ENCODE measurements around the gene PCDH9.

Gene PCDH9

GRCh38 chr13:66962953-66963352 lies 267.2 kb downstream of the PCDH9 start:
- no peak for DNase-seq

GRCh38 chr13:66958611-66959010 lies 271.5 kb downstream of the PCDH9 start:
- no peak for DNase-seq

- no peak for DNase-seq
Observed at GRCh38 chr13:66952507-66952906, 277.6 kb downstream of the PCDH9 start.

- DNase-seq, result no peak
Observed at GRCh38 chr13:66951426-66951825, 278.7 kb downstream of the PCDH9 start.

GRCh38 chr13:66950666-66951065 lies 279.5 kb downstream of the PCDH9 start:
- no peak for DNase-seq

- no peak for DNase-seq
Observed at GRCh38 chr13:66948910-66949309, 281.2 kb downstream of the PCDH9 start.

- no peak for DNase-seq
Observed at GRCh38 chr13:66943530-66943929, 286.6 kb downstream of the PCDH9 start.

GRCh38 chr13:66940113-66940512 lies 290.0 kb downstream of the PCDH9 start:
- DNase-seq, result no peak

- no peak for DNase-seq
Observed at GRCh38 chr13:66937423-66937822, 292.7 kb downstream of the PCDH9 start.

- no peak for DNase-seq
Observed at GRCh38 chr13:66933994-66934393, 296.1 kb downstream of the PCDH9 start.

- DNase-seq, result no peak
Observed at GRCh38 chr13:66933527-66933926, 296.6 kb downstream of the PCDH9 start.

GRCh38 chr13:66927562-66927961 lies 302.6 kb downstream of the PCDH9 start:
- no peak for DNase-seq

GRCh38 chr13:66926851-66927524 lies 303.1 kb downstream of the PCDH9 start:
- DNase-seq, result no peak

GRCh38 chr13:66926200-66926850 lies 303.8 kb downstream of the PCDH9 start:
- DNase-seq, result no peak

- DNase-seq, result no peak
Observed at GRCh38 chr13:66922444-66922843, 307.7 kb downstream of the PCDH9 start.

- DNase-seq, result no peak
Observed at GRCh38 chr13:66921437-66921836, 308.7 kb downstream of the PCDH9 start.

GRCh38 chr13:66915596-66916185 lies 314.4 kb downstream of the PCDH9 start:
- DNase-seq, result no peak

- DNase-seq, result no peak
Observed at GRCh38 chr13:66914155-66914554, 316.0 kb downstream of the PCDH9 start.

- no peak for DNase-seq
Observed at GRCh38 chr13:66911411-66911939, 318.7 kb downstream of the PCDH9 start.

GRCh38 chr13:66899955-66900354 lies 330.2 kb downstream of the PCDH9 start:
- DNase-seq, result no peak

- no peak for DNase-seq
Observed at GRCh38 chr13:66896933-66897332, 333.2 kb downstream of the PCDH9 start.

- no peak for DNase-seq
Observed at GRCh38 chr13:66895780-66896179, 334.4 kb downstream of the PCDH9 start.

- DNase-seq, result no peak
Observed at GRCh38 chr13:66895320-66895719, 334.8 kb downstream of the PCDH9 start.

GRCh38 chr13:66888698-66889097 lies 341.4 kb downstream of the PCDH9 start:
- no peak for DNase-seq
